GM19463 (cell line): ENCODE data around the gene PPP4R3B.
A peak's percentile ranks its signal among the peaks of the same experiment; 100 is the strongest.

ENCODE experiments used
- ATAC-seq: cut with Tn5 transposase; IDR thresholded peaks from one replicate; pipeline ENCODE4 v1.9.1; 2021; ENCODE audit warnings: mild to moderate bottlenecking, moderate library complexity; ENCODE audit not compliant: unreplicated experiment

The PPP4R3B gene

DNA sequence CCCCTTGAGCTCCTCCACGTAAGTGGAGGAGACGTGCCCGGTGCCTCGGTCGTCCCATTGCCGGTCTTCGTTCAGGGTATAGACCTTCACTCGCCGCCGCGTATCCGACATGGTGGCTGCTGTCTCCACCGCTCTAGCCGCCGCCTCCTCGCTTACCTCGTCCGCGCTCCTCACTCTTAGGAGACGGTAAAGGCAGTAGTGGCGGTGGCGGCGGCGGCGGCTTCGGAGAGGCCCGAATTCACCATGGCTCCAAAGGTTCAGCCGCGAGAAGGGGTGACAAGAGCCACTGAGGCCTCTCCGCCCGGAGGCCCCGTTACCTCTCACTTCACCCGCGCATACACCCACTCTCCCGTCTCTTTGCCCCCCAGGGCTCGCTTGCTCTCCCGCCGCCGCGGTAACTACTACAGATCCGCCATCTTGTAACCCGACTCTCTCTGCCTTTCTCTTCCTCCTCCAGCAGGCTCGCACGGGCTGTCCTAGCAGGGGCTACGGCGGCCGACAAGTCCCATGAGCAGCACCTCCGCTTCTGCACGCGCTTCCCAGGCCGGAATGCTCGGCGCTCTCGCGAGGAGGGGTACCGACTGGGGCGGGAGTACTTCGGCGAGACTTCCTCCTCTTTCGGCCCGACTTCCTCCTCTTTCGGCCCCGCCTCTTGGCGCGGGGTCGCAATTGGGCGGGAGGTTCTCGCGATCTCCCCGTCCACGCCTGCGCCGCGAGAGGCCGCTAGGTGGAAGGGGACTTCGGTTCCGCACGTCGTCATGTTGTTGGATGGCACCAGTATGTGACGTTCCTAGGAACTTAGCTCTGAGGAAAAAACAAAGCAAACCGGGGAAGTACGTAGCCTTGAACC, at the start of gene PPP4R3B:
PPP4R3B (minus strand) TSS at position 448 of the 850 bp plus-strand sequence; CDS start at position 111, 337 bp downstream.
- peak; percentile 76 for ATAC-seq

DNA sequence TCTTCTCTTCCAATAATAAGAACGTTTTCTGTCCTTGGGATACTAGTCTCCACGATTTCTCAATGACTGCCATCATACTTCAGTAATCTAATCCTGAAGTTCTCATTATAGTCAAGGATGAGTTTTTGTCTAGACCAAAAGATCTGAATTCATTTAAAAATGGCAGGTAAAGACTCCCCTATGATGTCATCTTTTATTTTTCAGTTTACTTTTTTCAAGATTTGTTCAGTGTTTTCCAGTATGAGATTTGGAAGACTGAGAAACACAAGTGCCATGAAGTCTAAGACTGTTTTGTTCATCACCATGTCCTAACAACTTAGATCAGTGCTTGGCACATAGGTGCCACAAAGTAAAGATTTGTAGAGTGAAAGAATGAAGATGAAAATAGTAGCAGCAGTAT, 35.8 kb upstream of the PPP4R3B start:
- ATAC-seq = no peak

DNA sequence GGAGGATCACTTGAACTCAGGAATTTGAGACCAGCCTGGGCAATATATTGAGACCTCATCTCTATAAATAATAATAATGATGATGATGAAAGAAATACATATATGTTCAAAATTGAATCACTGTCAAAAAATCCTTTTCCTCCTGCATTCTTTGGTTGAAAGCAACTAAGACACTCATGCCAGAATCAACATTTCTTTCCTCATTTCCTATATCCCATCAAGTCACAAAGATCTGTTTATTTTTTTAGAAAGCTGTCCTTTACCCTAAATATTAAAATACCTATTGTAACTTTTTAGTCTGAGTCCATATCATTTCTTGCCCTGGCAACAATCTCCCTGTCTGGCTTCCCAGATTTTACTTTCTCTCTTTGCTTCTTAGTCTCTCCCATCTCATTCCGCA, 31.8 kb upstream of the PPP4R3B start:
- ATAC-seq = no peak

DNA sequence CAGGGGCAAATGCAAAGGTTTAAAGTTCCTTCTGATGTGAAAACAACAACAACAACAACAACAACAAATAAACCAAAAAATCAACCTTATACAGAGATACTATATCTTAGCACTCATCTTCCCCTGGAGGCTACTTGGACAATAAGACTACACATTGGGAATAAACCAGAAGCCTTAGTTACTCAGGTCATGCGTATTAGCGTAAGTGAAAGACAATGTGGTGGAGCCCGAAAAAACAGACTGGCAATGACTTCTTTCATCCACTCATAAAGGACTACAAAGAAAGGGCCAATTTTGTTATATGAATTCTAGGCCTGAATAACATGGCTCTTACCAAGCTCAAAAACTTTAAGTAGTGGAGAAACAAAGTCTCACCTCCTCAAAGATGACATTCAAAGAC, 19.4 kb upstream of the PPP4R3B start:
- ATAC-seq = no peak

DNA sequence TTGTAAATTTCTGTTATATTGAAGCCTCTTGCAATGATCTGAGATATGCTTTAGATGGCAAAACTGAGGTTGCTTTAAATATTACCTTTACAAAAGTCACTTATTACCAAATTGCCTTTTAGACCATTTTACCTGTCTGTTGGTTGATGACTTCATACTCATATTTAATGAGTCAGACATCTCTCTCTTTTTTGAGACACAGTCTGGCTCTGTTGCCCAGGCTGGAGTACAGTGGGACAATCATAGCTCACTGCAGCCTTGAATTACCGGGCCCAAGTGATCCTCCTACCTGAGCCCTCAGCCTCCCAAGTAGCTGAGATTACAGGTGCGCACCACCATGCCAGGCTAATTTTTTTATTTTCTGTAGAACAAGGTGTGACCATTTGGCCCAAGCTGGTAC, 11.5 kb upstream of the PPP4R3B start:
- ATAC-seq = no peak

DNA sequence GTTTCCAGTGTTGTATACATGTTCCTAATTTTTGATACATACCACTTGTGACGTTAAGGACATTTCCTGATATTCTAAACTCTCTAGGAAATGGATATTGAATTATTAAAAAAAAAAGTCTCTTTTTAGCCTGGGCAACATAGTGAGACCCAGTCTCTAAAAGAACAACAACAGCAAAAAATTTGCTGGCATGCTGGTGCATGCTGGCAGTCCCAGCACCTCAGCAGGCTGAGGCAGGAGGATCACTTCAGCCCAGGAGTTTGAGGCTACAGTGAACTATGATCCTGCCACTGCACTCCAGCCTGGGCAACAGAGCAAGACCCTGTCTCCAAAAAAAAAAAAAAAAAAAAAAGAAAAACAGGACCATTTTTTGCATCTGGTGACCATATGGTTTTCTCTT, 10.5 kb upstream of the PPP4R3B start:
- no peak for ATAC-seq

DNA sequence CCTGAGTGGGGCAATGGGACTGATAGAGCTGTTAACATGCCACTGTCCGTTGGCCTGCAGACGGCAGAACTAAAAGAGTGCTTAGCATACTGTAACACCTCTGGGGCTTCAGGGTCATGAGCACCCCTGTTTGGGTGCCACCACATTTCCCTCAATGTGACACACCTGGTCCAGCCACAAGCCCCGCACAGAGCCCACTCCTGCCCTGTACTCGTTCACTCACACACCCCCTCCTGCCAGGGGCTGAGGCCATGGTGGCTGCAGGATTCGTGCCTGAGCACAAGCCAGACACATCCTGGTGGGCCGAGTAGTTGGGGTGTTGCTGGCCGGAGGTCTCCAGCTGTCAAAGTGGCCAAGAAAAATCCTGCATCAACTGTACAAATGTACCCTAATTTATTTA, 4.4 kb upstream of the PPP4R3B start:
- no peak for ATAC-seq

DNA sequence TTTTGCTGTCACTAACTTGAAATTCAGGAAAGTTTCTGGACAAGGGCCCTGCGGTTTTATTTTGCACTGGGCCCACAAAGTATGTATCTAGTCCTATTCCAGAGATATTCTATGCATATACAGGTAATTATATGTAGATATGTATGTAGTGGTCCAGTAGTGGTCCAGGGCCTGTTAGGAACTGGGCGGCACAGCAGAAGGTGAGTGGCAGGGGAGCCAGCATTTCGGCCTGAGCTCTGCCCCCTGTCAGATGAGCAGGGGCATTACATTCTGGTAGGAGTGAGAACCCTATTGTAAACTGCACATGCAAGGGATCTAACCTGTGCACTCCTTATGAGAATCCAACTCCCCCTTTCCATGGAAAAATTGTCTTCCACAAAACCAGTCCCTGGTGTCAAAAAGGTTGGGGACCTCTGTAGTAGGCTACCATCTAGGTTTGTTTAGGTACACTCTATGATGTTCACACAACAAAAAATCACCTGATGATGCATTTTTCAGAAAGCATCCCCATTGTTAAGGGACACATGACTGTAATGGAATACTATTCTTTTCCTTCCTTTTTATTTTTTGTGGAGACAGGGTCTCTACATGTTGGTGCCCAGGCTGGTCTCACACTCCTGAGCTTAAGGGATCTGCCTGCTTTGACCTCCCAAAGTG, 2.8 kb upstream of the PPP4R3B start:
- peak; percentile 10 for ATAC-seq

DNA sequence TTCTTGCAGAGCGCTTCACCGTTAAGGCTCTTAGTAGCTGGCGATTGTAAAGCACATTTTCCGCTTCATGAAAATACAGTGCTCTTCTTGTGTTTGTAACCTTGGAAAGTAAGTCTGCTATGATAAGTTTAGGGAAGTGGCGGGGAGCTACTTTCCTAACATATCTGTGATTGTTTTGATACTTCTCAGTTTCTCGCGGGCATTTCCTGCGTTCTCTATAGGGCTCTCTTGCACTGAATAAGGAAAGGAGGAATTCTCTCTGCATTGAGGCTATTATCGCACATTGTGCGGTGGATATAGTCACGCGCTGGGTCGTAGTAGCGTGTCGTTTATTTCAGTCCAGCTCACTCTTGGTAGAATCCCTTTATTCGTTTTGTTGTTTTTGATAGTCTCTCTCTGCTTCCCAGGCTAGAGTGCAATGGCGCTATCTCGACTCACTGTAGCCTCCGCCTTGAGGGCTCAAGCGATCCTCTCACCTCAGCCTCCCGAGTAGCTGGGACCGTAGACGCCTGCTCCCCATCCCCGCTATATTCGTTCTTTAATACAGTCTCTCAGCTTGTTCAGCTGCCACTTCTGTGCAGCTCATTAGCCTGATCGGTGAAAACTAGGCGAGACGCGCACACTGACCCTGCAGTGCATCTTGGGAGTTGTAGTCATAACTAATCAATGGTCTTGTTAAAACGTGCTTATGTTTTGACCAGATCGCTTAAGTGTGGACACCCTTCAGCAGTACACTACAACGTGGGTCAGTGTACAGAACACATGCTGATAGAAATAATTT, 1.0 kb upstream of the PPP4R3B start:
- peak; percentile 38 for ATAC-seq

DNA sequence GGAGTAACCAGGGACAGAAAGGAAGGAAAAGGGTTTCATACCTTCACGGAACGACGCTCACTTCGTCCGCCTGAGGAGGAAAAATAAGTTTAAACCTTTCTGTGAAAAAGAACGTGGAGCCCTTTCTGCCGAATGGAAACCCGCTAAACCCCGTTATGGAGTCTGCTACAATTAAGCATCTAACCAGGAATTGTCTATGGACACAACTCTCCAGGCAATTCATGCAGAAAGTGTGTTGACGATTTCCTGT, 528 bp upstream of the PPP4R3B start:
- no peak for ATAC-seq

DNA sequence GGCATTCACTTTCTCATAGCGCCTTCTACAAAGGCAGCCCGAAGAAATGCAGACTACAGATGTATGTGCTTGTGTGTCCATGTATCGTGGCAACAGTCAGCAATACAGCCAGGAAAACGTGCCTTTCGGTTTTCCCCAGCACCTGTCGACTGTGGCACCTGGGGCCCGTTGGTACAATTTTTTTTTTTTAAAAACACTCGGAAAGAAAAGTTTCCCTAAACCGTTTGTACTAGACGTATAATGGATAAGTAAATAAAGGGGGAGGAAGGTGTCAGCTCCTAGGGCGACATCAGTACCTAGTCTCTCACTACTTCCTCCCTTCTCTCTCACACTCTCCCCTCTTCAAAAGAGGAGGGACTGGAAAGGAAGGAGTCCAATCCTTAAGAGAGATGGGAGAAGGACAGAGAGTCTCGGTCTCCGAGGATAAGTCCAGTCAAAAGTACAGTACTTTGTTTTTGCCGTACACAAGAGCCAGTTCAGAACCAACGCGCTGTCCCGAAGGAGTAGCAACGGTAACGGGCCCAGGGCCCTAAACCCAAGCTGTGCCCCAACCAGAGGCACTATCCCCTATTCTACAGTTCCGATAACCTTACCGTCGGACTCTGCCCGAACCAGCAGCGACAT, 759 bp downstream of the PPP4R3B start:
- no peak for ATAC-seq

DNA sequence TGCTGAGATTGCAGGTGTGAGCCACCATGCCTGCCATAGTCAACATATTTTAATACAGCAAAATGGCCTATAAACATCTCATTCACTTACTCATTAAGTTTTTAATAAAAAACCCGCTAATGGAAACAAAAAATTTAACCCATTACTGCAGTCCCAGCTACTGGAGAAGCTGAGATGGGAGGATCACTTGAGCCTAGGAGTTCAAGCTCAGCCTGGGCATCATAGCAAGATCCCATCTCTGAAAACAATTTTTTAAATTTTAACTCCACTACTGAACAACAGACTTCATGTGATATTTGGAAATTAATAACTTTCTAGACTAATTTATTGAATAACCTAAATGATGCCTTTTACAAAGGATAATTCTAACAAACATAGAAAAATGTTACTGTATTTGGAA, 5.4 kb downstream of the PPP4R3B start:
- no peak for ATAC-seq

DNA sequence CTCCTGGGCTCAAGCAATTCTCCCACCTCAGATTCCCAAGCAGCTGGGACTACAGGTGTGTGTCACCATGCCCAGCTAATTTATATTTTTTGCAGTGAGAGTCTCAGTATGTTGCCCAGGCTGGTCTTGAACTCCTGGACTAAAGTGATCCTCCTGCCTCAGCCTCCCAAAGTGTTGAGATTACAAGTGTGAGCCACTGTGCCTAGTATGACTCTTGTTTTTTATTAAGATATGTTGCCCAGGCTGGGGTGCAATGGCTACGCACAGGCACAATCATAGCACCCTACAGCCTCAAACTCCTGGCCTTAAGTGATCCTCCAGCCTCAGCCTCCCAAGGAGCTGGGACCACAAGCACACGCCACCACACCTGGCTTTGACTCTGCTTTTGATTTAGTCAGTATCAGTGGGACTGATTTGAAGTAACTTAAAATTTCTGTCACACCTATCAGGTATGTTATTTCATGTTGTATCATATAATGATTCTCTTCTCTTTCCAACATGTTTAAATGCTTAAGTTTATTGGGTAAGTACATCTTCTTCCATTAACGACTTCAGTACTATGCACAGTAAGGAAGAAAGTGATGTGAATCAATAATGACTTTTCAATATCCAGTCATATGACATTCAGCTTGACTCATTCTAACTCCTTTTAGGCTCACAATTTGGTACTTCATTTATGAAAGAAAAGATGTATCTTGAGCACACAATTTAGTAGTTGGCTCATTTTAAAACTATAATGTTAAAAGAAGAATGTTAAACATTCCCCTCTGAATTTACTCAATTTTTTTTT, 6.3 kb downstream of the PPP4R3B start:
- ATAC-seq = no peak

DNA sequence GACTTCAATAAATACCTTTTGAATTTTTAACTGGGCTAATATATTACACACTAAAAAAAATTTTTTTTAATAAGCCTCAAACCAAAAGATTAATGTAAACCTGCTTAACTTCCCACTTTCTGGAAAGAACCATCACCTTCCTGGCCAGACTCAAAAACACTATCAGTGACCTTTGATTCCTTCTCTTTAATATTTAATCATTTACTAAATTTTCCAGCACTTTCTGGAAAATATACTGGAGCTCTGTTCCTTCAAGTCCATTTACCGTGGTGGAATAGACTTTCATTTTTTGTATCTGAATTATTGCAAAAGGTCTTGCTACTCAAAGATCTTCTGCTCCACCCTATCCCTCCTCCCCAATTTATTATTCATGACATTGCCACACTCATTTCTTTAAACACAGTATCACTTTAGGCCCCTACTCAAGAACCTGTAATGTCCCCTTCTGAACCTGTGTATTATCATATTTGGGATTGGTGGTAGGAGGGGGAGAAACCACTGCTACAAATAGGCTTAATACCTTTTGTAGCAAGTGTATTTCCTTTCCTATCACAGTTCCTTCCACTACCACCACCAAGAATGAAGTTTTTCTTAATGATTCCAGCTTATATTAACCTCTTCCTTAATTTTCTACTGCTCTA, 7.4 kb downstream of the PPP4R3B start:
- ATAC-seq = no peak

DNA sequence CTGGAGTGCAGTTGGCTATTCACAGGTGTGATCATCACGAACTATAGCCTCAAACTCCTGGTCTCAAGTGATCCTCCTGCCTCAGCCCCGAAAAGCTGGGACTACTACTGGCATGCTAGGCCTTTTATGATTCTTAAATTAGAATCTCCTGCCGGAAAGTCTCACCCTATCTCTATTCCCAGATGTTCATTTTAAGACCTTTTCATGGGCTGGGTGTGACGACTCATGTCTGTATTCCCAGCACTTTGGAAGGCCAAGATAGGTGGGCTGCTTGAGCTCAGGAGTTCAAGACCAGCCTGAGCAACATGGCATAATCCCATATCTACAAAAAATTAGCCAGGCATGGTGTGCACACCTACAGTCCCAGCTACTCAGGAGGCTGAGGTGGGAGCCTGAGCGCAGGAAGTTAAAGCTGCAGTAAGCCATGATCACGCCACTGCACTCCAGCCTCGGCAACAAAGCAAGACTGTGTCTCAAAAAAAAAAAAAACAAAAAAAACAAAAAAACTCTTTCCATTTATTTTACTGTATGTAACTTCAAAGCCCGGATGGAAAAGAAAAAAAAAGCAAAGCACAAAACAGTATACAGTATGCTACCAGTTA, 8.1 kb downstream of the PPP4R3B start:
- ATAC-seq = no peak

DNA sequence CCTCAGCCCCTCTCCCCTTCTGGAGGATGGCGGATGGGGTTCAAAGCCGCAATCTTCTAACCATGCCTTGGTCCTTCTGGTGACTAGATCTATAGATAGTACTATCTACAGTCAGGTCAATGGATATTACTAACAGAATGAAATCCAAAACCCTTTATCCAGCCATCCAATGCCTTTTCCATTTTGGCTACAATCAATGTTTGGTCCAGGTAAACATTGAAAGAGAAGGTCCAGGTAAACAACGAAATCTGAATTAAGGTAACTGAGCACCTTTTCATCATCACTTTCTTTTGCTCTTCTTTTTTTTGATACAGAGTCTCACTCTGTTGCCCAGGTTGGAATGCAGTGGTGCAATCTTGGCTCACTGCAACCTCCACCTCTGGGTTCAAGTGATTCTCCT, 9.7 kb downstream of the PPP4R3B start:
- ATAC-seq = no peak

DNA sequence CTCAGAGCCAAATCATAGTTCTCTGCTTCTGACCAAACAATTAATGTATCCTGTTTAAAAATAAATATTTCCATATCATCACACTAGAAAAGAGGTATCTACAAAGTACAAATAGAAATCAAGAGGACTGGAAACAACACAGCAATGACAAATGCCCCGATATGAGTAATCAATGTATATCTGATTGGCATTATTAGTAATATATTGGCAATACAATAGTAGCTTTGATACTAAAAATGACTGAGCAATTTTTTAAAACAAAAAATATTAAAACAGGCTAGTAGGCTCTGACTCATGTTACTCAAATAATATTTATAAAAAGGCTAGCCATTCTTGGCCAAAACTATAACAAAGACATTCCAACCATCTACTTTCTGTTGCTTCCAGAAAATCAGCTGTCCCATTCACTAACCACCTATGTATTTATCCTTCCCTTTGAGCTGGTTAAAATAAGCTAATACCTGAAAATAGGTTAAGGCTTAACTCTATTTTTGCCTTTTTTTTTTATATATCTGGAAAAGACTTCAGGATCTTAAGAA, 13.3 kb downstream of the PPP4R3B start:
- no peak for ATAC-seq

DNA sequence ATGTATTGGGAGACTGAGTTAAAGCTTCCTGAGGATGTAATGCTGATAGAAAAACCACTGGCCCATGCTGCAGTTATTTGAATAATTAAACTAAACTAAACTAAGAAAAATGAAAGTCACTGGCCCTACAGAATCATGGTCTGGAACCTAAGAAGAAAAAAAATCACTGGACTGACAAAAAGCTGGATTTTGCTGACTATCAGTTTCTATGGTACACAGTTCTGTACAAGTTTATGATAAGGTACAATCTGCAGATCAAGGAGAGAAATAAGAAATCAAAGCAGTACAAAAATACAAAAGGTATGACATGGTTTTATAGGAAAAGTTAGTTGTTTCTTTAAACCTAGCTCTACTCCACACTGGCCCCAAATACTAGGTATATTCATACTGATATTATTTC, 15.6 kb downstream of the PPP4R3B start:
- no peak for ATAC-seq

DNA sequence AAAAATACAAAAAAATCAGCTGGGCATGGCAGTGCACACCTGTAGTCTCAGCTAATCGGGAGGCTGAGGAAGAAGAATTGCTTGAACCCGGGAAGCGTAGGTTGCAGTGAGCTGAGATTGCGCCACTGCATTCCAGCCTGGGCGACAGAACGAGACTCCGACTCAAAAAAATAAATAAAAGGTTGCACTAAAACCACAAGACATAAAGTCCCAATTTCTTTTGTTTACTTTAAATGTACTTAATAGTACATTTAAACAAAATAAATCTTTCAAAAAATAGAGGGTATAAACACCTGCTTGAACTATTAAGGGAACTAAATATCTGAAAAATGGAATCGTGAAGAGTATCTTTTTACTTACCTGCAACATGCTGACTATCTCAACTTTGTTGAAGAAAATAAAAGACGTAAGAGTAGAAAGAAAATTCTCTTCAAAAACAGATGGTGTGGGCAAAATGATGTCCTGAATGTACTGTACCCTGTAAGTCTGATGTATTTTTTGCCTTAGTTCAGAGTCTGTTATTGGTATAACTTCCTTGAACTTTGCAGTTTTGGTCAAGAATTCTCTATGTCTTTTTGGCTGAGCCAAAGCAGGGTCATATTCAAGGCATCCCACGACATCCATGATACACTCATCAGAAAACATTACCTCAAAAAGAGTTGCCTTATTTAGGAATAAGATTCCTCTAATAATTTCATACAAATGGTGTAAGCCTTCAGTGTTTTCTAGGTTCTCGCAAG, 19.2 kb downstream of the PPP4R3B start:
- no peak for ATAC-seq
